ENCODE results near the gene GNAI3. TPM values are rescaled to one million over a fixed set of nuclear protein-coding genes. Genes with fewer than 3 reads are reported as not detected.

Gene GNAI3
- total and polyA plus RNA-seq, 11 donors: 1.5 to 5.4 (median 2.5) TPM

DNA sequence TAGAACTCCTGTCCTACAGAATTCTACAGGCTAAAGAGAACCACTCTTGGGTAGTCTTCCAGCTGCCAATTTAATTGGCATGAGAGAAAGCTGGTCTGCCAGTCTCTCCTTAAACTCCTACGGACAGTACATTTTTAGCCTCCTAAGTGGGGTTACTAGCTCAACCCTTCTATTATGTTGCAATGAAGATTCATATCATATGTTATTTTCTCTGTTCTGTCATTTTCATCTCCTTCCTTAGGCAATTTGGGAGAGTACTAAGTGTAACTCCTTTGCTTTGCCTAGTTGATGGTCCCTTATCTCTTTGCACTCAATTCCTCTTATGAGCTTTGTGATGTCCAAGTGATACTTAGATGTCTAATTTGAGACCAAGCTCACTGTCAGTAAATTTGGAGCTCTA lies 57.0 kb downstream of the GNAI3 start:
- peaks cover 0 to 6% (median 0%) of the 10 kb centered on the region in 12 donors for H3K4me1 ChIP-seq
- DNase-seq (no peak), ATAC-seq (no peak)
- WGBS, 4 donors: 65 to 72% (median 70%) methylated on average over 1 of the region's 1 CpG
- H3K27ac ChIP-seq: no peak overlapping the region
- TF ChIP-seq, protein P1, sequence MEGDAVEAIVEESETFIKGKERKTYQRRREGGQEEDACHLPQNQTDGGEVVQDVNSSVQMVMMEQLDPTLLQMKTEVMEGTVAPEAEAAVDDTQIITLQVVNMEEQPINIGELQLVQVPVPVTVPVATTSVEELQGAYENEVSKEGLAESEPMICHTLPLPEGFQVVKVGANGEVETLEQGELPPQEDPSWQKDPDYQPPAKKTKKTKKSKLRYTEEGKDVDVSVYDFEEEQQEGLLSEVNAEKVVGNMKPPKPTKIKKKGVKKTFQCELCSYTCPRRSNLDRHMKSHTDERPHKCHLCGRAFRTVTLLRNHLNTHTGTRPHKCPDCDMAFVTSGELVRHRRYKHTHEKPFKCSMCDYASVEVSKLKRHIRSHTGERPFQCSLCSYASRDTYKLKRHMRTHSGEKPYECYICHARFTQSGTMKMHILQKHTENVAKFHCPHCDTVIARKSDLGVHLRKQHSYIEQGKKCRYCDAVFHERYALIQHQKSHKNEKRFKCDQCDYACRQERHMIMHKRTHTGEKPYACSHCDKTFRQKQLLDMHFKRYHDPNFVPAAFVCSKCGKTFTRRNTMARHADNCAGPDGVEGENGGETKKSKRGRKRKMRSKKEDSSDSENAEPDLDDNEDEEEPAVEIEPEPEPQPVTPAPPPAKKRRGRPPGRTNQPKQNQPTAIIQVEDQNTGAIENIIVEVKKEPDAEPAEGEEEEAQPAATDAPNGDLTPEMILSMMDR (IDR thresholded peaks at IDR 0.05): no peak
- no peak for TF ChIP-seq POLR2A (IDR thresholded peaks at IDR 0.05)
- no peak overlapping the region for H3K4me3 ChIP-seq
- no peaks in the 10 kb centered on the region for H3K9me3 ChIP-seq
- H3K27me3 ChIP-seq: no peaks in the 10 kb centered on the region
- intact Hi-C loops (cut with DNase I): no loop called here
- peaks cover 0 to 13% (median 0%) of the 10 kb centered on the region in 9 donors for H3K36me3 ChIP-seq

GRCh38 chr1:109609881-109610280 lies 61.5 kb downstream of the GNAI3 start:
- peaks cover 0 to 26% (median 0%) of the 10 kb centered on the region in 12 donors for H3K4me1 ChIP-seq
- intact Hi-C loops (cut with DNase I): loop anchor here in 1 of 10 donors (10.0 kb wide), 1 partner anchor 55 kb away; no protein-coding TSS in a partner anchor
- H3K36me3 ChIP-seq: peaks cover 0 to 6% (median 0%) of the 10 kb centered on the region in 9 donors
- WGBS, 4 donors: 92 to 98% (median 95%) methylated on average over 3 of the region's 3 CpGs
- H3K27ac ChIP-seq: no peak overlapping the region
- no peak overlapping the region for H3K4me3 ChIP-seq
- DNase-seq (no peak), ATAC-seq (no peak)
- H3K27me3 ChIP-seq: no peaks in the 10 kb centered on the region
- H3K9me3 ChIP-seq: no peaks in the 10 kb centered on the region
- TF ChIP-seq, protein P1 (IDR thresholded peaks at IDR 0.05): no peak
- TF ChIP-seq POLR2A (IDR thresholded peaks at IDR 0.05): no peak

- Histone ChIP-seq H3K4me1 (peaks cover 0 to 35% (median 0%) of the 10 kb centered on the region in 12 donors), H3K4me3 (no peak overlapping the region), H3K36me3 (peaks cover 0 to 6% (median 0%) of the 10 kb centered on the region in 9 donors), H3K27me3 (no peaks in the 10 kb centered on the region), H3K9me3 (no peaks in the 10 kb centered on the region), H3K27ac (no peak overlapping the region)
- 66 to 72% (median 71%) methylated on average over 3 of the region's 3 CpGs for WGBS, 4 donors
- DNase-seq: no peak
- no peak for ATAC-seq
- intact Hi-C loops (cut with DNase I): loop anchor here in 1 of 10 donors (10.0 kb wide), 1 partner anchor 56 kb away; no protein-coding TSS in a partner anchor
- no peak for TF ChIP-seq POLR2A (IDR thresholded peaks at IDR 0.05)
- TF ChIP-seq, protein P1 (IDR thresholded peaks at IDR 0.05): no peak
These were observed 62.3 kb downstream of the GNAI3 start for GRCh38 chr1:109610609-109611307.

DNA sequence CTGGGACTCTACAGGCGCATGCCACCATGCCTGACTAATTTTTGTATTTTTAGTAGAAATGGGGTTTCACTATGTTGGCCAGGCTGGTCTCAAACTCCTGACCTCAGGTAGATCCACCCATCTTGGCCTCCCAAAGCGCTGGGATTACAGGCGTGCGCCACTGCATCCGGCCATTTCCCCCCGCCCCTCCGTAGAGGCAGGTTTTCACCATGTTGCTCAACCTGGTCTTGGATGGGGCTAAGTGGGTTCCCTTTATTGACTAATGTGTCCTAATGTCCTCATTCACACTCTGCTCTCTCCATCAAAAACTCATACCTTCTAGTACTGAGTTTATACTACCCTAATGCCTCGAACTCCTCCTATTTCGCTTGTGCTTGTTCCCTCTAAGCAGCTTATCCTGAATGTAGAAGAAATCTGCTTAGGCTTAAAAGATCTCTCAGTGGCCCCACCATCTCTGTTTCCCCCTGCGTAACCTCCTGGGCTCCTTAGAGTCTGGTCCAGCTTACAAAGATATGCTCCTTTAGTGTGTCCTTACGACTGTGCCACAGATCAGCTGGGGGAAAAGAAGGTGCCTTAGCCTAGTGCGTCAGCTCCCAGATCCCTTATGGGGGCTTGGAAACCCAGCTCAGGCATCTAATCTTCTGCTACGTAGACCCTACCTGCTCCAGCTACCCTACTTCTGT lies 63.0 kb downstream of the GNAI3 start:
- intact Hi-C loops (cut with DNase I): loop anchor here in 1 of 10 donors (10.0 kb wide), 1 partner anchor 57 kb away; no protein-coding TSS in a partner anchor
- H3K27ac ChIP-seq: no peak overlapping the region
- ATAC-seq (no peak), DNase-seq (no peak)
- H3K9me3 ChIP-seq: no peaks in the 10 kb centered on the region
- no peak overlapping the region for H3K4me3 ChIP-seq
- 92 to 98% (median 94%) methylated on average over 13 of the region's 13 CpGs for WGBS, 4 donors
- peaks cover 0 to 1% (median 0%) of the 10 kb centered on the region in 9 donors for H3K36me3 ChIP-seq
- peaks cover 0 to 42% (median 0%) of the 10 kb centered on the region in 12 donors for H3K4me1 ChIP-seq
- no peaks in the 10 kb centered on the region for H3K27me3 ChIP-seq
- TF ChIP-seq POLR2A (IDR thresholded peaks at IDR 0.05): no peak
- TF ChIP-seq, protein P1 (IDR thresholded peaks at IDR 0.05): no peak

Data from heart left ventricle (tissue), 16 donors.